ENCODE data around the gene PEMT.

Gene PEMT

GRCh38 chr17:17553217-17554195, 38.0 kb downstream of the PEMT start:
- DNase-seq (ENCODE audit: low read depth in 3 of 3, low spot score in 1 of 3) = no peak

GRCh38 chr17:17552351-17553216, 38.9 kb downstream of the PEMT start:
- no peak for DNase-seq (ENCODE audit: low read depth in 3 of 3, low spot score in 1 of 3)

GRCh38 chr17:17551361-17551760, 40.1 kb downstream of the PEMT start:
- DNase-seq (ENCODE audit: low read depth in 3 of 3, low spot score in 1 of 3) = no peak

DNA sequence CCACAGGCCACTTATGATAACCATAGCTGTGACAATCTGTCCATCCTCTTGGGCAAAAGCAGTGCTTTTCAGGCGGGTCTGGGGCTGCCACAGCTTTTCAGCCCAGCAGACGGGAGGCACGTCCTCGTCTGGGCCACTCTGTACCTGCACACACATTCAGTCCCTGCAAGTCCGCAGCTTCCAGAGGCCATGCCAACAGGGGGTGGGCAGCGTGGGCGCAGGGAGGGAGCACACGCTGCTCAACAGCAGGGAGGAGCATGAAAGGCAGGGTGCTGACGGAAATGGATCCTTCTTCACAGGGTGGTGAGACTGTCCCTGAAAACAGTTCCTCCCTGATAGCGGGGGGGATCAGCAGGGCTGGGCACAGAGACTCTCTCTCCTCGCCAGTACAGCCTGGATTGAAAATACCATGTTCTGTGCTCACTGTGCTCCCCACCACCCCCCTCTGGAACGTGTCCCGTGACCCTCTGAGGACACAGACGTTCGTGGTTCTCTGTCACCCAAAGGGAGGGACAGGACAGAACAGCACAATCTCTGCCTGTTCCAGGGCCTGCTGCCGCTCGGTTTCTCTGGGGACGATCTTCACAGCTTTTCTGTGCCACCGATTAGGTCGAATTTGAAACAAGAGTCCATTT, 41.7 kb downstream of the PEMT start:
- DNase-seq (ENCODE audit: low read depth in 3 of 3, low spot score in 1 of 3) = no peak

DNA sequence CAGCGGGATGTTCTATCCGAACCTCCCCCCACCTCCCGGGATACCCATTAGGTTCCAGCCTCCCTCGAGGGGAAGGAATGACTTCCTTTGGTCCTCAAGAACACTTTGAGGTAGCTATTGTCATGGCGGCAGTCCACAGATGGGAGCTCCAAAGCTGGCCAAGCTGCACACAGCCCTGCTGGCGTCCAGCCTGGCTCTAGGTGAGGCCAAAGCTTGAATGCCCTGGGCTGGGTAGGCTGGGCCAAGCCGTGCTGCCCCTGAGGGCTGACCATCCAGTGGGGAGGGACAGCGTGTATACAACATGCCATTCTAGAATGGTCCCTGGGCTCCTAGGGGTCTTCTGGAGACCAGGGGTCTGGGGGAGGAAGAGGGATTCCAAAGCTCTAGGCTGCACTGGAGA, 43.5 kb downstream of the PEMT start:
- DNase-seq (ENCODE audit: low read depth in 3 of 3, low spot score in 1 of 3) = no peak

GRCh38 chr17:17547210-17547764, 44.2 kb downstream of the PEMT start:
- no peak for DNase-seq (ENCODE audit: low read depth in 3 of 3, low spot score in 1 of 3)

DNA sequence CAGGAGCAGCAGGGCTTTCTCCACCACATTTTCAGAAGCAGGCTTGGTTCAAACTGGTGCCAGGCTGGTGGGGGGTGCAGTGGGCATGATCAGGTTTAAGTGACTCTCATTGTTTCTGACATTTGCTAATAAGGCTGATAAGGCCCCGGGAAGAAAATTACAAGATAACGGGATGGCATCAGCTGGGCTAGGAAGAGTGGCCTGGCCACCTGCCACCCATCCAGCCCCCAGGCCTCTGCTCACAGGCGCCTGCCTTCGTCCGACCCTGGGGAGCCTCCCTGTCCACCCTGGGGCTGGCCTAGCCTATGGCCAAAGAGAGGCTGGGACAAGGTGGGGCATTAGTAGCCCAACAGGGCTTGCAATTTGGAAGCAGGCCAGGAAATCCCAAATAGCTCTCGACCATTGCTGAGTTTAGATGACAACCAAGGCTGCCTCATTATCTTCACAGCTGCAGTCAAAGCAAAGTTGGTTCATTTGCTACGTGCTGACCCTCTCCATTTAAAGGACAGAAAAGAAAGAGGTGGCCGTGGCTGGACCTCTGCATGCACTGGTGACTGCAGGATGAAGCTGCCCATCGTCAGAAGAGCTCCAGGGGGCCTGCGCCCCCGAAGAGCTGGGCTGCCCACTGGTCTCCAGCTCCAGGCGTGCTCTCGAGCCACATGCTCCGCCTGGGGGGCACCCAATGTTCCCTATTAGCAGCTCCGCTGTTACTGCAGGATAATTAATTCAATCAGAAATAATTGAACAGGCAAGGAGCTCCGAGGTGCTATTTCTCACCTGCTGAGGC, 44.9 kb downstream of the PEMT start:
- DNase-seq (ENCODE audit: low read depth in 3 of 3, low spot score in 1 of 3) = no peak

DNA sequence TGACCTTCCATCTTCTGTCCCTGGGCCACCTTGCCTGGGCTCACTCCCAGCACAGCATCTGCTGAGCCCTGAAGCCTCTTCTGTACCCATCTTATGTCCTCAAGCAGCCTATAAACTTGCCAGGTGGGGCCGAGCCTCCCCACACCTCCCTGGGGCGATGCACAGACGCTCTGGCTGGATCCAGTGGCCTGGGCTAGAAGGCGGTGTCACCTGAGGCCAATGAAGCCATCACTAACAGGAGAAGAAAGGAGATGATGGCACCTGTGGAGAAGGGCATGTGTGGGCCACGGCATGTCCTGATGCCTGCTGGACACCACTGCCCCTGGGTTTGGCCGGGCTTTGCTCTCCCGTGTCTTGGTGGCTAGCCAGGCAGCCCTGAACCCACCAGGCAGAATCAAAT, 45.5 kb downstream of the PEMT start:
- DNase-seq (ENCODE audit: low read depth in 3 of 3, low spot score in 1 of 3) = no peak

- DNase-seq (ENCODE audit: low read depth in 3 of 3, low spot score in 1 of 3) = no peak
Measured at GRCh38 chr17:17545031-17545820, 46.3 kb downstream of the PEMT start.

GRCh38 chr17:17542906-17543635, 48.4 kb downstream of the PEMT start:
- no peak for DNase-seq (ENCODE audit: low read depth in 3 of 3, low spot score in 1 of 3)

- no peak for DNase-seq (ENCODE audit: low read depth in 3 of 3, low spot score in 1 of 3)
Measured at GRCh38 chr17:17541640-17542001, 49.9 kb downstream of the PEMT start.

DNA sequence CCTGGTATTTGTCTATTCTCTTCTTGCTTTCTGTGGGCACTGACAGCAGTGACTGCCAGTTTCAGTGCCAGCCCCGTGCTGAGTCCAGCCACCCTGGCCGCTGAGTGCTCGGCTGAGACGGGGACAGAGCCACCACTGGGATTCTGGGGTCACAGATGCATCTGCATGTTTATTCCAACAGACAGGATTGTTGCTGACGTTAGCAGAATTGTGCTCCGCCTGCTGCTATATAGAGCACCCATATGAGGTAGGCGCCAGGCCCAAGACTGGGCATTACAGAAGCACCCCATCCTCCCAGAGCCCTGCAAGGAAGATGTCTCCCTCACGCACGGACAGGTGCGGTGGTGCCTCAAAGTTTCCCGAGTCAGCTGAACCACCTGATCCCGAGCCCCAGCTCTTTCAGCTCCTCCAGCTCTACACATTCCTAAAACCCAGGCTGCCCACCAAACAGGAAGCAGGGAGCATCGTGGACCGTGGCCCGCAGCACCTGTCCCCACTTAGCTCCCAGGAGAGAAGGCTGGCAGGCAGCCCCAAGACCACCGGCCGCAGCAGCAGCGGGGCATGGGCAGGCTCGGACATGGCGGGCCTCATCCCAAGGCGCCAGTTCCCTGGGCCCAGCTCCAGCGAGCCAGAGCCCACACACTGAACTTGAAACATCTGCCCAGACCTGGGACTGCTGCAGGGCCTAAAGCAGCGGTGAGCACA, 50.4 kb downstream of the PEMT start:
- DNase-seq (ENCODE audit: low read depth in 3 of 3, low spot score in 1 of 3) = no peak

GRCh38 chr17:17540278-17540906, 51.1 kb downstream of the PEMT start:
- DNase-seq (ENCODE audit: low read depth in 3 of 3, low spot score in 1 of 3) = no peak

GRCh38 chr17:17539591-17539990, 51.9 kb downstream of the PEMT start:
- DNase-seq (ENCODE audit: low read depth in 3 of 3, low spot score in 1 of 3) = no peak

DNA sequence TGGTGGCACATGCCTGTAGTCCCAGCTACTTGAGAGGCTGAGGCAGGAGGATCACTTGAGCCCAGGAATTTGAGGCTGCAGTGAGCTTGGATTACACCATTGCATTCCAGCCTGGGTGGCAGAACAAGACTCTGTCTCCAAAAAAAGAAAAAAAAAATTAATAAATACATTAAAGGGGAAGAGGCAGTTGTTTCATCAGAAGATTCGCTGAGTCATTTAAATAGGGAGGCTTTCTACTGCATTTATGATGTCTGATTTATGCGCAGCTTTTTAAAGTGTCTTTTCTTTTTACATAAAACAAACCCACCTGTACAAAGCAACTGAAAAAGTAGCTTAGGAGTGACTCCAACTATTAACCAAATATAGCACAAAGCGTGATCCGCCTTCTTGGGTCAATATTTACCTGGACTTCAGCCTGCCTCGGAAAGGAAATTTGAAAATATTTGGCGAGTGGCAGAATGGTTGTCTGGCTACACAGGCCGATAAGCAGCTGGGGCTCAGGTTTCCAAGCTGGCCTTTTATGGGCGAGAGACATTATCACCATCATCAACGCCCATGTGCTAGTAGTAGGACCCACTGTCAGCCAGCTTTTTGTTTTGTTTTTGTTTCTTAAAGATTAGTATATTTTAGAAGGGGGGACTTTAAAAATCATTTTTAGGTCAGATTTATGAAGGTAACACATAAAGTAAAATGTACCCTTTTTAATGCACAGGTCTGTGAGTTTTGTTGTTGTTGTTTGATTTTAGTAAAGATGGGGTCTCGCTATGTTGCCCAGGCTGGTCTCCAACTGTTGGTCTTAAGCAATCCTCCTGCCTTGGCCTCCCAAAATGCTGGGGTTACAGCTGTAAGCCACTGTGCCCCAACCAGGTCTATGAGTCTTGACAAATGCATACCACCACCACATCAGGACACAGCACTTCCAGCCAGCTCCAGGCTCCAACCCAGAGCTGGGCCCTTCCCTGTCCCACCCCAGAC, 52.8 kb downstream of the PEMT start:
- DNase-seq (ENCODE audit: low read depth in 3 of 3, low spot score in 1 of 3) = no peak

DNA sequence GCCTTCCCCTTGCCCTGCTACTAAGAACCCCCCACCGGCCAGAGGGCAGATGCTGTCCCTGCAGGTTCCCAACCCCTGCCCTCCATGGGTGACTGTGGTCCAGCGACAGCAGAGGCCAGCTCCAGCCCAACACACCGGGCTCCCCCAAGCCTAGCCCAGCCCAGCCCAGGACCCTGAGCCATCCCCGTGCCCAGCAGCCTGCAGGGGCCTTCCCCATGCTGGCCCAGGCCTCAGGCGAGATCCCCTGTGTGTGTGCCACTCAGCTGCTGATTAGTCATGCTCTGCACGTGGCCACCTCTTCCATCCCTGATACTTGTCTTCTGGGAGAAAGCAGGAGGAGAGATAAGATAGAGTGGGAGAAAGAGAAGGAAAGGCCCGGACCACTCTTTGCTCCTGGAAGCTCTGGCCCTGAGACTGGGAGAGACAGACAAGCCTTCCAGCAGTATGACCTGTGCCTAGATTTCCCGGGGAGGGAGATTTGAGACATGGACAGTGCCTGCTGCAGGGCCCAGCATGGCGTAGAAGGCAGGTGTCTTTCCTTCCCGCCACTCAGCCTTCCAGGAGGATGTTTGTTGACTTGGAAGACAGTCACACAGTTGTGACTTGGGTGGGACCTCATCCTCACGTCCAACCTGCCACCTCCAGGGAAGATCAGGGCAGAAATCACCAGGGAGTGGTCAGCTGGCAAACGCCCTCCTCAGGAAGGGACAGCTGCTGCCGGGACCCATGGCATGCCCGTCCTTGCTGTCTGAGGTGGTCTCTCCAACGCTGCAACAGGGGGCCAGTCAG, 54.0 kb downstream of the PEMT start:
- DNase-seq (ENCODE audit: low read depth in 3 of 3, low spot score in 1 of 3) = no peak
